ENCODE data around the gene ADRM1.

ADRM1 gene

DNA sequence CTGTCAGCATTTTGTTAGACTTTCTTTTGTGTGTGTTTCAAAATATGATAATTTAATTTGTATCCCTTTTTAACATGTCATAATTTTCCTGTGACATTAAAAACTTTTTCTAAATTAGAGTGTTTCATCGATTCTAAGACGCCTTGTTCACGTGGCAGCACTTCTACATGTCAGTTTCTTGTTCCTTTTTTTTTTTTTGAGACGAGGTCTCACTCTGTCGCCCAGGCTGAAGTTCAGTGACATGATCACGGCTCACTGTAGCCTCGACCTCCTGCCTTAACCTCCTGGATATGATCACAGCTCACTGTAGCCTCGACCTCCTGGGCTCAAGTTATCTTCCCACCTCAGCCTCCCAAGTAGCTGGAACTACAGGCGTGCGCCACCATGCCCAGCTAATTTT lies 27.6 kb upstream of the ADRM1 start:
- H3K27me3 ChIP-seq (ENCODE audit: low read length): no peaks in the 10 kb centered on the region
- TF ChIP-seq, protein P1, sequence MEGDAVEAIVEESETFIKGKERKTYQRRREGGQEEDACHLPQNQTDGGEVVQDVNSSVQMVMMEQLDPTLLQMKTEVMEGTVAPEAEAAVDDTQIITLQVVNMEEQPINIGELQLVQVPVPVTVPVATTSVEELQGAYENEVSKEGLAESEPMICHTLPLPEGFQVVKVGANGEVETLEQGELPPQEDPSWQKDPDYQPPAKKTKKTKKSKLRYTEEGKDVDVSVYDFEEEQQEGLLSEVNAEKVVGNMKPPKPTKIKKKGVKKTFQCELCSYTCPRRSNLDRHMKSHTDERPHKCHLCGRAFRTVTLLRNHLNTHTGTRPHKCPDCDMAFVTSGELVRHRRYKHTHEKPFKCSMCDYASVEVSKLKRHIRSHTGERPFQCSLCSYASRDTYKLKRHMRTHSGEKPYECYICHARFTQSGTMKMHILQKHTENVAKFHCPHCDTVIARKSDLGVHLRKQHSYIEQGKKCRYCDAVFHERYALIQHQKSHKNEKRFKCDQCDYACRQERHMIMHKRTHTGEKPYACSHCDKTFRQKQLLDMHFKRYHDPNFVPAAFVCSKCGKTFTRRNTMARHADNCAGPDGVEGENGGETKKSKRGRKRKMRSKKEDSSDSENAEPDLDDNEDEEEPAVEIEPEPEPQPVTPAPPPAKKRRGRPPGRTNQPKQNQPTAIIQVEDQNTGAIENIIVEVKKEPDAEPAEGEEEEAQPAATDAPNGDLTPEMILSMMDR (IDR thresholded peaks at IDR 0.05; ENCODE audit: insufficient read depth, low read length, poor library complexity, severe bottlenecking): no peak
- no peak for TF ChIP-seq EZH2phosphoT487 (conservative IDR thresholded peaks at IDR 0.05; ENCODE audit: low read length)
- no peaks in the 10 kb centered on the region for H3K36me3 ChIP-seq (ENCODE audit: low read length)
- H3K4me2 ChIP-seq (ENCODE audit: low read depth, low read length, poor library complexity, severe bottlenecking): no peak overlapping the region
- H3K4me3 ChIP-seq (ENCODE audit: insufficient read depth, low read length, poor library complexity, severe bottlenecking): no peak overlapping the region
- H3F3A ChIP-seq (ENCODE audit: insufficient read depth): no peaks in the 10 kb centered on the region
- H4K20me1 ChIP-seq (ENCODE audit: low read depth, low read length): no peaks in the 10 kb centered on the region
- no peaks in the 10 kb centered on the region for H3K9me2 ChIP-seq (replicated peaks; ENCODE audit: insufficient read depth, low read length)
- no peaks in the 10 kb centered on the region for H3K79me2 ChIP-seq (ENCODE audit: insufficient read depth, low read length)
- H3K27ac ChIP-seq (ENCODE audit: low read depth, low read length): no peak overlapping the region
- H3K9me3 ChIP-seq (ENCODE audit: insufficient read depth, low read length): no peaks in the 10 kb centered on the region
- no peak overlapping the region for H2AFZ ChIP-seq (ENCODE audit: low read depth, low read length, severe bottlenecking)
- no peak overlapping the region for H3K9ac ChIP-seq (ENCODE audit: low read length)

DNA sequence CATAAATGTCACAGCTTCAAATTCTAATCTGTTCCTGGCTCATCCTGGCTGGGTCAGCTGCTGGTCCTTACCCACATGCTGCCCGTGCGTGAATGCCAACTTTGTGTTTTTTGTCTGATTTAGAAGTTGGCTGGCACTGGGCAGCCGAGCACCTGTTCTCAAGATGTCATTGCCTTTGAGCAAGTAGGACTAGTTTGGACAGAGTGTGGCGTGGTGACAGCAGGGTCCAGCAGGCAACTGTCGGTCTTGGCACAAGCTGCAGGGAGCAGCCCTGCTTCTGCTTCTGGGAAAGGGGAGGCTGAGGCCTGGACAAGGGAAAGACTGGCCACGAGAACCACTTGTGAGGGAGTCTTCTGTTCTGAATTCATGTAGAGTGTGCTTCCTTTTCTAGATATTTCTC lies 26.4 kb upstream of the ADRM1 start:
- Histone ChIP-seq H3K9me3 (ENCODE audit: insufficient read depth, low read length) (no peaks in the 10 kb centered on the region), H3K27me3 (ENCODE audit: low read length) (no peaks in the 10 kb centered on the region), H3K4me2 (ENCODE audit: low read depth, low read length, poor library complexity, severe bottlenecking) (no peak overlapping the region), H3K27ac (ENCODE audit: low read depth, low read length) (no peak overlapping the region), H3K9ac (ENCODE audit: low read length) (no peak overlapping the region), H3F3A (ENCODE audit: insufficient read depth) (no peaks in the 10 kb centered on the region), H3K4me3 (ENCODE audit: insufficient read depth, low read length, poor library complexity, severe bottlenecking) (no peak overlapping the region), H3K36me3 (ENCODE audit: low read length) (no peaks in the 10 kb centered on the region), H4K20me1 (ENCODE audit: low read depth, low read length) (no peaks in the 10 kb centered on the region), H3K79me2 (ENCODE audit: insufficient read depth, low read length) (no peaks in the 10 kb centered on the region), H2AFZ (ENCODE audit: low read depth, low read length, severe bottlenecking) (no peak overlapping the region), H3K9me2 (replicated peaks; ENCODE audit: insufficient read depth, low read length) (no peaks in the 10 kb centered on the region)
- TF ChIP-seq EZH2phosphoT487 (conservative IDR thresholded peaks at IDR 0.05; ENCODE audit: low read length): no peak
- TF ChIP-seq, protein P1 (IDR thresholded peaks at IDR 0.05; ENCODE audit: insufficient read depth, low read length, poor library complexity, severe bottlenecking): no peak

DNA sequence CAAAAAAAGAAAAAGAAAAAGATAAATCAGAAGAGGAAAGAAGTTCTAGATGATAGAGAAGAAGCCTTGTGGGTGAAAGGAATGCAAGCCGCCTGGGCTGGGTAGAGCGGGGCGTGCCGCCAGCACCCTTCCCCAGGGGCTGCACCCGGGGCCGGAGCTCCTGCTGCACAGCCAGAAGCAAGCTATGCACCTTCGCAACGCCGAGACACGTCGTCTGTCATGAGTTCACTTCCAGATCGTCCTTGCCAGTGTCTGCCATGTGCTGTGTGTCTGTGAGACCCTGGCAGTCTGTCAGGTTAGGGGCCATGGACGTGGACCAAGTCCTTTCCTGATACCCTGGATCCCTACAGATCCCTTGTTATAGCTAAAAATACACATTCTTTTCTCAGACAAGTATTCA lies 25.5 kb upstream of the ADRM1 start:
- no peak overlapping the region for H3K4me2 ChIP-seq (ENCODE audit: low read depth, low read length, poor library complexity, severe bottlenecking)
- H3K27me3 ChIP-seq (ENCODE audit: low read length): no peaks in the 10 kb centered on the region
- H3K9ac ChIP-seq (ENCODE audit: low read length): no peak overlapping the region
- H3K9me2 ChIP-seq (replicated peaks; ENCODE audit: insufficient read depth, low read length): no peaks in the 10 kb centered on the region
- H3K36me3 ChIP-seq (ENCODE audit: low read length): no peaks in the 10 kb centered on the region
- no peaks in the 10 kb centered on the region for H3K79me2 ChIP-seq (ENCODE audit: insufficient read depth, low read length)
- H4K20me1 ChIP-seq (ENCODE audit: low read depth, low read length): no peaks in the 10 kb centered on the region
- H2AFZ ChIP-seq (ENCODE audit: low read depth, low read length, severe bottlenecking): no peak overlapping the region
- H3K4me3 ChIP-seq (ENCODE audit: insufficient read depth, low read length, poor library complexity, severe bottlenecking): no peak overlapping the region
- H3K9me3 ChIP-seq (ENCODE audit: insufficient read depth, low read length): no peaks in the 10 kb centered on the region
- no peak overlapping the region for H3K27ac ChIP-seq (ENCODE audit: low read depth, low read length)
- TF ChIP-seq, protein P1 (IDR thresholded peaks at IDR 0.05; ENCODE audit: insufficient read depth, low read length, poor library complexity, severe bottlenecking): no peak
- TF ChIP-seq EZH2phosphoT487 (conservative IDR thresholded peaks at IDR 0.05; ENCODE audit: low read length): no peak
- no peaks in the 10 kb centered on the region for H3F3A ChIP-seq (ENCODE audit: insufficient read depth)

Measured in SU-DHL-6 (cell line).